GM12872 (cell line): Measurements from ENCODE around the gene SIDT1.

ENCODE experiments used
- TF ChIP-seq, protein P1 (sequence below): IDR thresholded peaks from 3 replicates; pipeline ENCODE4 v1.5.1; 2011; ENCODE audit warnings: low read depth, mild to moderate bottlenecking, low read length, moderate library complexity; ENCODE audit not compliant: insufficient read depth

SIDT1 gene

GRCh38 chr3:113597596-113598354, 65.4 kb downstream of the SIDT1 start:
- TF ChIP-seq, protein P1, sequence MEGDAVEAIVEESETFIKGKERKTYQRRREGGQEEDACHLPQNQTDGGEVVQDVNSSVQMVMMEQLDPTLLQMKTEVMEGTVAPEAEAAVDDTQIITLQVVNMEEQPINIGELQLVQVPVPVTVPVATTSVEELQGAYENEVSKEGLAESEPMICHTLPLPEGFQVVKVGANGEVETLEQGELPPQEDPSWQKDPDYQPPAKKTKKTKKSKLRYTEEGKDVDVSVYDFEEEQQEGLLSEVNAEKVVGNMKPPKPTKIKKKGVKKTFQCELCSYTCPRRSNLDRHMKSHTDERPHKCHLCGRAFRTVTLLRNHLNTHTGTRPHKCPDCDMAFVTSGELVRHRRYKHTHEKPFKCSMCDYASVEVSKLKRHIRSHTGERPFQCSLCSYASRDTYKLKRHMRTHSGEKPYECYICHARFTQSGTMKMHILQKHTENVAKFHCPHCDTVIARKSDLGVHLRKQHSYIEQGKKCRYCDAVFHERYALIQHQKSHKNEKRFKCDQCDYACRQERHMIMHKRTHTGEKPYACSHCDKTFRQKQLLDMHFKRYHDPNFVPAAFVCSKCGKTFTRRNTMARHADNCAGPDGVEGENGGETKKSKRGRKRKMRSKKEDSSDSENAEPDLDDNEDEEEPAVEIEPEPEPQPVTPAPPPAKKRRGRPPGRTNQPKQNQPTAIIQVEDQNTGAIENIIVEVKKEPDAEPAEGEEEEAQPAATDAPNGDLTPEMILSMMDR, result no peak

DNA sequence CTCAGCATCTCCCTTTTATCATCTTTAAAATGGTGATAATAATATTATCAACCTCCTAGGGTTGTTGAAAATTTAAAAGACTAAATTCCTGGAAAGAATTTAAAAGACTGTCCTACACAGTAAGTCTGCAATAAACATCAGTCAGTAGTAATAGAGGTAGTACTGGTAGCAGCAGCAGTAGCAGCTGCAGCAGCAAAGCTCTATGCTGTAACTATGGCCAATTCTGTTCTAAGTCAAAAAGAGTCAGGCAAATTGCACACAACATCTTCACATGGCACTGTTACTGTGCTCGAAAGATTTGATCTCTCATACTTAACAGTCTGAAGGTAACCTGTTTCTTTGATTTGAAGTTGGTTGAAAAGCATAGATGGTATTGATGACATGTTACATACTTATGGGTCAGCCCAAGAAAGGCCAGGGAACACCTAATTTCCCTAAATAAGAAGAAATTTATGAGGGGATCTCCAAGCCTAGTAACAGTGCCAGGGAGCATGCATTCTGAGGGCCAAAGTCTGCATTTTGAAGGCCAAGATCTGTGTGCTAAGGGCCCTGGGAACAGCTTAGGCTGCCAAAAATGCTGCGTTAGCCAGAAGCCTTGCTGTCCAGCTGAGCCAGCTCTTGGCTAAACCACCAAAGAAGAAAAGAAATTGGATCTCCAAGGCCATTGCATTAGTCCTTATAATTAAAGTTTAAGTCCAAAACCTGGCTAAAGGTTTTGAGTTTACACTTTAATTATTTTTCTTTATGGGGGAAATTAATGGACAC, 68.2 kb downstream of the SIDT1 start:
- TF ChIP-seq, protein P1, result no peak

DNA sequence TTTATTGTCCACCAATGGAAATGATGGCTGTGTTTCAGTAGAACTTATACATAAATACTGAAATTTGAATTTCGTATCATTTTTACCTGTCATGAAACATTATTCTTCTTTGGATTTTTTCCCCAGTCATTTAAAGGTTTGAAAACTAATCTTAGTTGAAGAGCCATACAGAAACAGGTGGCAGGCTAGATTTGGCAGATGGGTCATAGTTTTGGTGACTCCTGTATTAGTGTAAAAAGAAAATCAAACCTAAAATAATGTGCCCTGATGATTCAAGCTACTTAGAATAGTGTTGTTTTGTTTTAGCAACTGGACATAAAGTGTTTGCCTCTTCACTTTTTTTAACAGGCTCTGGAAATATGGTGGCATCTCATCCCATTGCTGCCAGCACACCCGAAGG, 68.9 kb downstream of the SIDT1 start:
- TF ChIP-seq, protein P1, result no peak

DNA sequence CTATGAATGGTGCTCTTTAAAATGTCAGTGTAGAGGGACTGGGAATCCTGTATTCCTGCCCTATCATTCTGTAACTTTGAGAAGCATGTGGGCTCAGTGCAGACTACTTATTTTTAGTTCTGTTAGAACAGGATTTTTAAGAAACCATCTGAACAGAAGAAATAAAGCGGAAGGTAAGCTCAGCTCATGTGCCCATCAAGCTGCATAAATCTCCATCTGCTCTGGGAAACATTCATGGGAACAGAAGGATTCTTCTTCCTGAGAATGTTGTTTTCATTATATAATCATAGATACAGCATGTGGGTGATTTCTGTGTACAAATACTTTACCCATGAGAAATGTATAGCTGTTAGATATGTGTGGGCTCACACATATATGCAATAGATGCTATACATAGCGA, 69.9 kb downstream of the SIDT1 start:
- TF ChIP-seq, protein P1, result no peak

- TF ChIP-seq, protein P1, result no peak
Measured at GRCh38 chr3:113602836-113603235, 70.5 kb downstream of the SIDT1 start.

DNA sequence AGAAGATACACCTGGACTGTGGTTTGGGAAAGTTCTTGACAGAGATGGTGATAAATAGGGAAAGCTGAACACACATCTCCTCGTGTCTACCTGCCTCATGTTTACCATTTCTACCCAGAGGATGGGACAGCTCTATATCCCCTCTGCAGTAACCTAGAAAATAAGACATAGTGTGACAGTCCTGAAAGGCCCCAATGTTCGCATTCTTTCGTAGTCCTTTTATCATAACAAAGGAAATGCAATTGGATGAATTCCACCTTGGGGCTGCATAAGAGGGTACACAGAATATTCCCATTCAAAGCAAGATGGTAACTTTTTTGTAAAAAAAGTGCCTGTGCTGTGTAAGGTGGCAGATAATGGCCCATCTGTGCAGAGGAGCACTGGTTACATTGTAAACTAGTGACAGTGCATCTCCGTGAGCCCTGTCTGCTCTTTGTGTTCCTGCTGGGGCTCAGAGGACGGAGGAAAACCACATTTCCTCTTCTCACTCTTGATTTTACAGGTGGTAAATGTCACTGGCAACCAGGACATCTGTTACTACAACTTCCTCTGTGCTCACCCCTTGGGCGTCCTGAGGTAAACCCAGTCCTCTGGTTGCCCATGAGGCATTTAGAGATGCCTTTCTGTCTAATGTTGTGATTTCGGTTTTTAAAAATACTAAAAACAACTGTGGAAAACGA, 74.3 kb downstream of the SIDT1 start:
- TF ChIP-seq, protein P1, result no peak

DNA sequence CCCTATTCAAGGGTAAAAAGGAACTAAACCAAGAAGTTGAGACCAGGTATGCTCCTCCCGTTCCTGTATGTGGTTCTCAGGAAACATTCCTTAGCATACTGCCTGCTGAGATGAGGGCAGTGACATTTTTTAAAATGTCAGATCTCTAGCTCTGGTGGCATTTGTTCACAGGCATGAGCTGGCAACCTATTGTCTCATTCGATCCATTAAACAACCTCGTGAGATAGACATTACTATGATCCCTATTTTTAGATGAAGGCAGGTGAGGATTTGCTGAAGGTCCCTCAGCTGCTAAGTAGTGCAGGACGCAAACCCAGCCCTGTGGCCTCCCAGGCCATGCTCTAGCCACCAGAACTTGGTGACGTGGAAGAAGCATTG, 74.9 kb downstream of the SIDT1 start:
- TF ChIP-seq, protein P1, result no peak
